Measurements from ENCODE around the gene RNF144A.
"Not testable (repeated sequence)": the region's sequence is repeated elsewhere in the genome, so short reads cannot be mapped to it uniquely, and the experiment has no call there.

RNF144A gene

DNA sequence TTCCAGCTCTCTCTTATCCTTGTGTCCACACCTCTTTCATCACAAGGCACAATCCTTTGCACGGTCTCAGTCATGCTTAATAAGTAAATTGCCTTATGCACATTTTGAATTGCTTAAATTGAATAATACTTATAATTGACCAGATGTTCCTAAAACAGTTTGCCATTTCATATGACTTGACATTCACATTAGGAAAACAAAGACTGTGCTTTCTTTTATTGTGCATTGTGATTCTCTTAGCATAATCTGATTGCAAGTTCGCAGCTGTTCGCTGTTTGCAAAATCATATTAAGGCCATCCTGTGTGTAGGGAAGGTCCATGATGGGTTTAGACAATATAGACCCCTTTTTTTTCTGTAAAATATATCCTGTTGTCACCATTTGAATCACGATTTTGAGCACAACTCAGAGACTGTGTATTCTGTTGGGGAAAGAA lies 75.6 kb downstream of the RNF144A start:
- TF ChIP-seq, protein P1, sequence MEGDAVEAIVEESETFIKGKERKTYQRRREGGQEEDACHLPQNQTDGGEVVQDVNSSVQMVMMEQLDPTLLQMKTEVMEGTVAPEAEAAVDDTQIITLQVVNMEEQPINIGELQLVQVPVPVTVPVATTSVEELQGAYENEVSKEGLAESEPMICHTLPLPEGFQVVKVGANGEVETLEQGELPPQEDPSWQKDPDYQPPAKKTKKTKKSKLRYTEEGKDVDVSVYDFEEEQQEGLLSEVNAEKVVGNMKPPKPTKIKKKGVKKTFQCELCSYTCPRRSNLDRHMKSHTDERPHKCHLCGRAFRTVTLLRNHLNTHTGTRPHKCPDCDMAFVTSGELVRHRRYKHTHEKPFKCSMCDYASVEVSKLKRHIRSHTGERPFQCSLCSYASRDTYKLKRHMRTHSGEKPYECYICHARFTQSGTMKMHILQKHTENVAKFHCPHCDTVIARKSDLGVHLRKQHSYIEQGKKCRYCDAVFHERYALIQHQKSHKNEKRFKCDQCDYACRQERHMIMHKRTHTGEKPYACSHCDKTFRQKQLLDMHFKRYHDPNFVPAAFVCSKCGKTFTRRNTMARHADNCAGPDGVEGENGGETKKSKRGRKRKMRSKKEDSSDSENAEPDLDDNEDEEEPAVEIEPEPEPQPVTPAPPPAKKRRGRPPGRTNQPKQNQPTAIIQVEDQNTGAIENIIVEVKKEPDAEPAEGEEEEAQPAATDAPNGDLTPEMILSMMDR (IDR thresholded peaks at IDR 0.05; ENCODE audit: control insufficient read depth, insufficient read depth, low read depth, low read length, missing control alignments), result no peak
- H3K4me3 ChIP-seq (ENCODE audit: control insufficient read depth, low read depth, low read length), result no peak overlapping the region
- no peak for DNase-seq (ENCODE audit: low read depth)

DNA sequence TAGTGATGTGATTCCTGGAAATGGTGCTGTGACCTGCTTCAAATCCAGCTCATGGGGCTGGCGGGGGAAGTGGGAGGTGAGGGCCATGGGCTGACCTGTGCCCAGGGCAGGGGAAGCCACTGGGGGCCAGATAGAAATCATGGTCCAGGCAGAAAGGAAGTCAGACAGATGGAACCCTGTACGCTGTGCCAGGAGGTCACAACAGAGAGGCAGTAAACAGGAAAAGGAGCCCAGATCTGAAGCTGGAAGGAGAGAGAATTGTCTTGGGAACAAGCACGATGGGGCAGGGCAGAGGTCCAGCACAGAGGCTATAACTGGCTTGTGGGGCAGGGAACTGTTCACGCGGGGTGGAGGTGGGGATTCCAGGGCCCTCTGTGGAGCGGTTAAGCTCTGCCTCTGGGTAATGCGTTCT lies 76.0 kb downstream of the RNF144A start:
- TF ChIP-seq, protein P1 (IDR thresholded peaks at IDR 0.05; ENCODE audit: control insufficient read depth, insufficient read depth, low read depth, low read length, missing control alignments), result no peak
- DNase-seq (ENCODE audit: low read depth), result no peak
- H3K4me3 ChIP-seq (ENCODE audit: control insufficient read depth, low read depth, low read length), result no peak overlapping the region

DNA sequence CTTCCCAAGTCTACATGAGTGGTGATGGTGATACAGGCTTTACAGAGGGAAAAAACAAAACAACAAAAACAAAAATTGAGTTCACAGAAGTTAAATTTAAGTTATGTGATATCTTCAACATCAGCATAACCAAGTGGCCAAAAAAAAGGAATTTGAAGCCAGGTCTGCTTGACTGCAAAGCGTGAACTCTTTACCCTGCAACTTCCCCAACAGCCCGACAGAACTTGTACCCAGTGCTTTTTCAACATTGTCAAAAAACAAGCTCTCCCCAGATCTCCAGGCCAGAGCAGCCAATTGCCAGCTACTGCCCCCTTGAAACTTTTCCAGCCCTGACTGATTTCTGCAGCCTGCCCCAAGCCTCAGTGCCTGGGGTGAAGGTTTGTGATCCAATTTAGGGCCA lies 76.7 kb downstream of the RNF144A start:
- no peak overlapping the region for H3K4me3 ChIP-seq (ENCODE audit: control insufficient read depth, low read depth, low read length)
- DNase-seq (ENCODE audit: low read depth), result no peak
- TF ChIP-seq, protein P1 (IDR thresholded peaks at IDR 0.05; ENCODE audit: control insufficient read depth, insufficient read depth, low read depth, low read length, missing control alignments), result no peak

DNA sequence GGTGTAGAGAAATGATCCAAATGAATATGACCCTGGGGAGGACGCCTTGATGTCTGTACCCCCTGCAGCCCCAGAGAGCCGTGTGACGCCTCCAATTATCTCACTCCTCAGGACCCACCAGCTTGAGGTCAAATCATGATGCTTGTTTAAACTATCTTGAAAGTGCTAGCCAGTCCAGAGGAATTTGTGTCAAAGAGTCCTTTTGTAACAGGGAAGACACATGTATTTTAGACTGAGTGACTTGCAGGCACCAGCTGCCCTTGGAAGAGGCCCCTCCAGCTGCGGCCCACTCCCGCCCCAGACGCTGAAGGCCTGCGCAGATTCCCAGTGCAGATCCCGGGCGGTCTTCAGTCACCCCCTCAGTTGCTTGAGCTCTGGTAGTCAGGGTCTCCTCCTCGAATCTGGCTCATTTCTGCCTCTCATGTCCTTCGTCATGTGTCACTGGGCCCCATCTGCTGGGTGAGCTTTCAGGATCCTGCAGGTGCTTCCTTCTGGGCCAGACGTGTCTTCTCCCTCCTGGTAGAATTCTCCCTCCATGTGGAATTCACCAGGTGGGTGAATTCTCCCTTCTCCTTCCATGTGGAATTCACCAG lies 77.4 kb downstream of the RNF144A start:
- DNase-seq (ENCODE audit: low read depth), result no peak
- TF ChIP-seq, protein P1 (IDR thresholded peaks at IDR 0.05; ENCODE audit: control insufficient read depth, insufficient read depth, low read depth, low read length, missing control alignments), result no peak
- no peak overlapping the region for H3K4me3 ChIP-seq (ENCODE audit: control insufficient read depth, low read depth, low read length)

DNA sequence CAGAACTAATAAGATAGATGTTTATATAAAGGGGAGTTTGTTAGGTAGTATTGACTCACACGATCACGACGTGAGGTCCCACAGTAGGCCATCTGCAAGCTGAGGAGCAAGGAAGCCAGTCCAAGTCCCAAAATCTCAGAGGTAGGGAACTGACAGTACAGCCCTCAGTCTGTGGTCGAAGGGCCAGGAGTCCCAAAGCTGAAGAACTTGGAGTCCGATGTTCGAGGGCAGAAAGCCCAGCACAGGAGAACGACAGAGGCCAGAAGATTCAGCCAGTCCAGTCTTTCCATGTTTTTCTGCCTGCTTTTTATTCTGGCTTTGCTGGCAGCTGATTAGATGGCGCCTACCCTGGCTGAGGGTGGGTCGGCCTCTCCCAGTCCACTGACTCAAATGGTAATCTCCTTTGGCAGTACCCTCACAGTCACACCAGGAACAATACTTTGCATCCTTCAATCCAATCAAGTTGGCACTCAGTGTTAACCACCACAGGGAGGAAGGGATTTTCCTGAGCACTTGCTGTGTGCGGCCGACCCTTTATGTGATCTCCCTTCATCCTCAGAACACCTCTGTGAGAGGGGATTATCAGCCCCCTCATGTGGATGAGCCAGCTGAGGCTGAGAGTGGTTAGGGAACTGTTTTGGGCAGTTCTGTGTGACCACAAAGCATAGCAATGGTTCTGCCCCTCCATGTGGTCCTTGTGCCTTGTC lies 78.3 kb downstream of the RNF144A start:
- DNase-seq (ENCODE audit: low read depth), result no peak
- TF ChIP-seq, protein P1 (IDR thresholded peaks at IDR 0.05; ENCODE audit: control insufficient read depth, insufficient read depth, low read depth, low read length, missing control alignments), result no peak

DNA sequence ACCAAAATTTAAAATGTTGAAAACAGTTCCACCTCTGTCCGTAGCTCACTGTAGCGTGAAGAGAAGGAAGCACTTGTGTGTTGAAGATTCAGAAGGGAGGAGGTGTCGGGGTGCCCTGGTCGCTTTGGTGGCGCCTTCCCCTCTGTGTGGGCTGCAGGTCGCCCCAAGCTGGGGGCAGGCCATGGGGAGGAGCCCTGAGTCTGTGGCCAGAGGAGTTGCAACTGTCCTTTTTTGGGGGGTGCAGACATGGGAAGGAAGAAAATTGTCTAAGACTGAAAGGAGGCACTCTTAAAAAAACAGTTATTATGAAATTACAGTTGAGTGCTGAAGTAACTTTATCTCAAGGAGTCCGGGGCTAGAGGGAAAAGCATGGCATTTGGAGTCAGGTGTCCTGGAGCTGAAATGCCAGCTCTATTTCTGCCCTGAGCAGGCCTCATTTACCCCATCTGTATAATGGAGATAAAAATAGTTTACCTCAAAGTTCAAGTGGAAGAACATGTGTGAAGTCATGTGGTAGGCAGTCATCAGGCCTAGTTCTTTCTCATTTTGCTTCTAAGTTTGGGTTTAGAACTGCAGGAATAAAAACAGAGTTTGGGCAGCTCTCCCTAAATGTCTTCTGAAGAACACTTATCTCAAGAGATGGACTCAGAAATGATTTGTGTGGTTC lies 82.1 kb downstream of the RNF144A start:
- H3K4me3 ChIP-seq (ENCODE audit: control insufficient read depth, low read depth, low read length), result no peak overlapping the region
- no peak for DNase-seq (ENCODE audit: low read depth)
- TF ChIP-seq, protein P1 (IDR thresholded peaks at IDR 0.05; ENCODE audit: control insufficient read depth, insufficient read depth, low read depth, low read length, missing control alignments), result no peak

More for the DNA sequence above, 78.3 kb downstream of the RNF144A start:
- H3K4me3 ChIP-seq (ENCODE audit: control insufficient read depth, low read depth, low read length), result no peak overlapping the region

DNA sequence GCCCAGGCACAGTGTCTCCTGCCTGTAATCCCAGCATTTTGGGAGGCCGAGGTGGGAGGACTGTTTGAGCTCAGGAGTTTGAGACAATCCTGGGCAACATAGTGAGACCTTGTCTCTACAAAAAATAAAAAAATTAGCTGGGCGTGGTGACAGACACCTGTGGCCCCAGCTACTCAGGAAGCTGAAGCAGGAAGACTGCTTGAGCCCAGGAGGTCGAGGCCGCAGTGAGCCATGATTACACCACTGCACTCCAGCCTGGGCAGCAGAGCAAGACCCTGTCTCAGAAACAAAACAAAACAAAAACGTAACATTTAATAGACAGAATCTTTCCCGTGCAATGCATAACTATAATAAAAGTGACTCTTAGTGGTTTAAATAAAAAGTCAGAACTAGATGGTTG lies 84.2 kb downstream of the RNF144A start:
- DNase-seq (ENCODE audit: low read depth); H3K4me3 ChIP-seq (ENCODE audit: control insufficient read depth, low read depth, low read length): not testable (repeated sequence)

Data from AG09309 (cell line).